Heart left ventricle (tissue), 16 donors: ENCODE measurements around the gene TMUB2. TPM values are rescaled to one million over a fixed set of nuclear protein-coding genes. Genes with fewer than 3 reads are reported as not detected.

Source experiments
- ATAC-seq, 4 donors: fragments of 200-7000 bp; cut with Tn5 transposase; one replicate each; pipeline ENCODE4 v1.9.1; 2020 to 2022; ENCODE audit warnings: moderate library complexity in 4 of 4, mild to moderate bottlenecking in 3 of 4, moderate number of reproducible peaks in 1 of 4
- DNase-seq, 5 donors: peaks; one replicate each; pipeline ENCODE4 v3.0.0-alpha.2; 2020
- H3K27ac ChIP-seq, 12 donors: fragments of 200-600 bp; sonication (generic) in 4 of 12; one replicate each; pipeline versions ENCODE4 v1.5.0 to v1.8.0; 2016 to 2022; ENCODE audit warnings: mild to moderate bottlenecking in 2 of 12
- H3K27me3 ChIP-seq, 9 donors: fragments of 200-600 bp; sonication (generic) in 2 of 9; one replicate each; pipeline versions ENCODE4 v1.5.1 to v1.8.0; 2016 to 2022; ENCODE audit warnings: mild to moderate bottlenecking in 3 of 9
- H3K36me3 ChIP-seq, 9 donors: fragments of 200-600 bp; sonication (generic) in 2 of 9; one replicate each; pipeline versions ENCODE4 v1.5.0 to v1.8.0; 2018 to 2022; ENCODE audit warnings: mild to moderate bottlenecking in 2 of 9
- H3K4me1 ChIP-seq, 12 donors: fragments of 200-600 bp; sonication (generic) in 4 of 12; one replicate each; pipeline versions ENCODE4 v1.5.0 to v1.8.0; 2016 to 2022; ENCODE audit warnings: mild to moderate bottlenecking in 3 of 12
- H3K4me3 ChIP-seq, 12 donors: fragments of 200-600 bp; sonication (generic) in 4 of 12; one replicate each; pipeline versions ENCODE4 v1.5.0 to v1.8.0; 2017 to 2022; ENCODE audit warnings: mild to moderate bottlenecking in 9 of 12, moderate library complexity in 4 of 12
- H3K9me3 ChIP-seq, 12 donors: fragments of 200-600 bp; sonication (generic) in 4 of 12; one replicate each; pipeline versions ENCODE4 v1.5.0 to v1.8.0; 2016 to 2022; ENCODE audit warnings: mild to moderate bottlenecking in 1 of 12
- CTCF ChIP-seq, 12 donors: fragments of 200-600 bp; sonication (generic) in 4 of 12; IDR thresholded peaks; one replicate each; pipeline versions ENCODE4 v1.5.0 to v1.8.0; 2018 to 2022; ENCODE audit warnings: antibody characterized with exemption in 12 of 12, mild to moderate bottlenecking in 5 of 12
- POLR2A ChIP-seq, 2 donors: fragments of 450-650 bp; IDR thresholded peaks; one replicate each; pipeline ENCODE4 v1.6.1; 2017; ENCODE audit warnings: antibody characterized with exemption in 2 of 2, mild to moderate bottlenecking in 2 of 2, moderate library complexity in 2 of 2
- WGBS, 4 donors: extraction: QIAGEN DNeasy Blood & Tissue Kit in 2 of 4; methylation state at CpG; one replicate each; pipeline versions ENCODE4 v1.1.5 to v1.1.7; 2013 to 2018; 5-methylcytosine and 5-hydroxymethylcytosine counted together
- intact Hi-C, 10 donors: fragments of 100-400 bp; cut with DNase I; formaldehyde crosslinking; loops; one replicate each; pipeline versions ENCODE4 v1.11.1 to v1.14.2; 2022
- polyA plus RNA-seq, 2 donors: library from polyadenylated mRNA; stranded (reverse); fragments of 200-250 nt; gene quantifications; one replicate each; pipeline ENCODE4 v1.2.3, GENCODE V29; 2013
- total RNA-seq, 9 donors: library from RNA; depleted of rRNA in 2 of 9; stranded (reverse); fragments of >200 nt in 2 of 9; fragmentation: NEBNext Ultra II Directional in 3 of 9; extraction: Animal tissue kit (Norgen Biotek cat#: 25700) in 3 of 9; gene quantifications; one replicate each; pipeline versions ENCODE4 v1.1.0 to v1.2.4, GENCODE V29; 2016 to 2023
- donor health status: ischemic (EF 13 %, LVEDD 7.1; RV severe dilation, severe dysfunction).
- donor health status: healthy with polysubstance abuse.
- donor health status: DM: no; HTN: yes; CAD: no.
- donor health status: DM: no; HTN: no; CAD: no.
- donor health status: ischemic (EF 25% LVEDD 6.9; RV normal size, moderate dysfunction).
- donor health status: ischemic (EF 25% LVEDD 5.7; RV mildly dilated, moderate dysfunction).
- donor health status: healthy.
- donor health status: DM: yes; HTN: yes; CAD: no.
- donor health status: ischemic (EF 35%, LVEDD 5.7; RV mildly dilated, moderate dysfunction).
- donor health status: nonischemic (EF 11% LVEDD 7.7; RV severe dilation, severe dysfunction).
- donor health status: DM: yes; HTN: yes; CAD: no.
- donor health status: PGD.
- donor health status: ischemic (EF 29% LVEDD 5.4; RV normal size, mild dysfunction).
- donor health status: nonischemic (EF 23%, LVEDD 6.1; RV moderate dilation, normal function).

TMUB2 gene
- total and polyA plus RNA-seq, 11 donors: 18.8 to 37.4 (median 24.7) TPM

- intact Hi-C loops: loop anchor here in 6 of 10 donors (10.0 kb wide), 1 partner anchor 220 kb away; the partner anchor contains the start of gene PPY (in 6 of the 6)
- Histone ChIP-seq H3K36me3 (no peaks in the 10 kb centered on the region), H3K4me1 (peaks cover 0 to 16% (median 6%) of the 10 kb centered on the region in 12 donors), H3K27ac (no peak overlapping the region), H3K4me3 (no peak overlapping the region), H3K9me3 (no peaks in the 10 kb centered on the region), H3K27me3 (no peaks in the 10 kb centered on the region)
- 81 to 97% (median 95%) methylated on average over 1 of the region's 1 CpG for WGBS, 4 donors
- TF ChIP-seq POLR2A (IDR thresholded peaks at IDR 0.05): no peak
- DNase-seq: no peak
- no peak for ATAC-seq
Measured at GRCh38 chr17:44164476-44164875, 22.3 kb upstream of the TMUB2 start.

- intact Hi-C loops: loop anchor here in 8 of 10 donors (2.0 to 10.0 kb wide), 3 partner anchors 19 to 225 kb away; partner anchors contain the start of gene PPY (in 7 of the 8)
- Histone ChIP-seq H3K27me3 (no peaks in the 10 kb centered on the region), H3K36me3 (peaks cover 0 to 4% (median 0%) of the 10 kb centered on the region in 9 donors), H3K4me3 (no peak overlapping the region), H3K27ac (peak overlapping the region in 3 of 12 donors; percentile 19 to 52 (median 44)), H3K9me3 (no peaks in the 10 kb centered on the region), H3K4me1 (peaks cover 0 to 32% (median 9%) of the 10 kb centered on the region in 12 donors)
- 55 to 64% (median 61%) methylated on average over 6 to 7 of the region's 7 CpGs for WGBS, 4 donors
- ATAC-seq (peak in 2 of 4 donors; percentile 2 to 21), DNase-seq (no peak)
- TF ChIP-seq POLR2A (IDR thresholded peaks at IDR 0.05) (no peak), CTCF (IDR thresholded peaks at IDR 0.05) (no peak)
Measured at GRCh38 chr17:44167181-44167861, 19.5 kb upstream of the TMUB2 start.

GRCh38 chr17:44170135-44170498, 16.7 kb upstream of the TMUB2 start:
- 38 to 45% (median 42%) methylated on average over 5 of the region's 5 CpGs for whole genome bisulfite sequencing, 4 donors
- intact Hi-C loops: loop anchor here in 2 of 10 donors (5.0 kb wide), 1 partner anchor 228 kb away; the partner anchor contains the start of gene PPY (in 2 of the 2)
- TF ChIP-seq CTCF (IDR thresholded peaks at IDR 0.05) (no peak), POLR2A (IDR thresholded peaks at IDR 0.05) (no peak)
- Histone ChIP-seq H3K27me3 (no peaks in the 10 kb centered on the region), H3K36me3 (peaks cover 0 to 18% (median 5%) of the 10 kb centered on the region in 9 donors), H3K4me3 (peak overlapping the region in 9 of 12 donors; percentile 40 to 59 (median 54)), H3K27ac (peak overlapping the region; percentile 63 to 97 (median 90)), H3K4me1 (peaks cover 0 to 32% (median 9%) of the 10 kb centered on the region in 12 donors), H3K9me3 (no peaks in the 10 kb centered on the region)
- no peak for DNase-seq
- peak in 1 of 4 donors; percentile 24 for ATAC-seq

GRCh38 chr17:44170499-44171201, 16.1 kb upstream of the TMUB2 start, which contains the start of gene ASB16:
Gene ASB16 (plus strand): TSS chr17:44170704. CDS start chr17:44170790, 86 bp downstream.
- Histone ChIP-seq H3K4me1 (peaks cover 0 to 32% (median 9%) of the 10 kb centered on the region in 12 donors), H3K27ac (peak within 1 kb of the TSS; percentile 63 to 97 (median 90)), H3K27me3 (no peaks in the 10 kb centered on the region), H3K36me3 (peaks cover 0 to 20% (median 7%) of the 10 kb centered on the region in 9 donors), H3K4me3 (peak within 1 kb of the TSS; percentile 22 to 59 (median 47)), H3K9me3 (no peaks in the 10 kb centered on the region)
- WGBS, 4 donors: 19 to 25% (median 23%) methylated on average over 15 to 21 of the region's 21 CpGs
- intact Hi-C loops: loop anchor here in 2 of 10 donors (5.0 kb wide), 1 partner anchor 228 kb away; the partner anchor contains the start of gene PPY (in 2 of the 2)
- DNase-seq: peak in 4 of 5 donors; percentile 52 to 80 (median 72)
- peak in 3 of 12 donors; percentile 7 to 19 (median 17) for TF ChIP-seq CTCF (IDR thresholded peaks at IDR 0.05)
- peak in 1 of 2 donors; percentile 52 for TF ChIP-seq POLR2A (IDR thresholded peaks at IDR 0.05)
- peak; percentile 60 to 89 (median 82) for ATAC-seq
